ENCODE data around the gene NSUN5.
"Not testable (repeated sequence)": the region's sequence is repeated elsewhere in the genome, so short reads cannot be mapped to it uniquely, and the experiment has no call there.

The NSUN5 gene

DNA sequence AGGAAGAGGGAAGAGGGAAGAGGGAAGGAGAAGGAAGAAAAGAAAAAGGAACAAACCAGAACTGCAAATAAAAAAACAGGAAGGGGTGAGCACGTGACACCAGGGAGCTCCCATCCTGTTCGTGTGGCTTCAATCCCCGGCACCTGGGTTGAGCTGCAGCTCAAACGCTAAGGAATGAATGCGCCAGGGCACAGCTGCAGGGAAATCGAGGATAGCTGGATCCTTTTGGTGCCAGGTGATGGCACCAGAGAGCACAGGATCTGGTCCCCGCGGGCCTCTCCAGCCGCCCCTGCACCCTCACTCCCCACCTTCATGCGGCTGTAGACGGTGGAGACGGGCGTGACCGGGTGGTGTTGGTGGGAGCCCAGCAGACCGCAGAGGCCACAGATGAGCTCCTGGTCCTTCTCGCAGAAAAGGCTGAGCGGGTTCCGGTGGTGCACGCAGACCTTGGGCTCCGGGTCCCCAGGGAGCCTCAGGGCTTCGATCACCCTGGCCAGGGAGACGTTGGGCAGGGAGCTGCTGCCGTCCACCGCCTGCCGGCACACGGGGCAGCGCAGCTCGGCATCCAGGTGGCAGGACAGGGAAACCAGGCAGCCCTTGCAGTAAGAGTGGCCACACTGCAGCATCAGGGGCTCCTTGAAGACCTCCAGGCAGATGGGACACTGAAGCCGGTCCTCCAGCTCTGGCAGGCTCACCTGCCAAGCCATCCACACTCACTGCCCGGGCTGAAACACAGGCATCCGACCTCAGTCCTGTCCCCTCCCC, 15.6 kb upstream of the NSUN5 start:
- DNase-seq = peak; percentile 4 to 20 (median 10)

DNA sequence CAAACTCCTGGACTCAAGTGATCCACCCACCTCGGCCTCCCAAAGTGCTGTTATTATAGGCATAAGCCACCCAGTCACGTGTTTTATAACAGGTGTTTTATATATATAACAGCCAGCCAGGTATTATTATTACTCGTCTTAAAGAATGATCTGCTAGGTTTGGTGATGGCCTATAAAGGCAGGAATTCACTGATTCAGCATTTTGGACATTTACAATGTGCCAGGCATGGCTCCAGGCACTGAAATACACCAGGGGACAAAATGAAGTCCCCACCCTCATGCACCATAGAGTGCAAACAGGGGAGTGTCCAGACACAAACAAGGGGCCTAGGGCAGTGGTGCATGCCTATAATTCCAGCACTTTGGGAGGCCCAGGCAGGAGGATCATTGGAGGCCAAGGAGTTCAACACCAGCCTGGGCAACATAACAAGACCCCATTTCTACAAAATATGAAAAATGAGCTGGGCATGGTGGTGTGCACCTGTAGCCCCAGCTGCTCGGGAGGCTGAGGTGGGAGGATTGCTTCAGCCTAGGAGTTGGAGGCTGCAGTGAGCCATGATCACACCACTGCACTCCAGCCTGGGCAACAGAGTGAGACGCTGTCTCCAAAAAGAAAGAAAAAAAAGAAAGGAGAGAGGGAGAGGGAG, 14.9 kb upstream of the NSUN5 start:
- not testable (repeated sequence) for DNase-seq

DNA sequence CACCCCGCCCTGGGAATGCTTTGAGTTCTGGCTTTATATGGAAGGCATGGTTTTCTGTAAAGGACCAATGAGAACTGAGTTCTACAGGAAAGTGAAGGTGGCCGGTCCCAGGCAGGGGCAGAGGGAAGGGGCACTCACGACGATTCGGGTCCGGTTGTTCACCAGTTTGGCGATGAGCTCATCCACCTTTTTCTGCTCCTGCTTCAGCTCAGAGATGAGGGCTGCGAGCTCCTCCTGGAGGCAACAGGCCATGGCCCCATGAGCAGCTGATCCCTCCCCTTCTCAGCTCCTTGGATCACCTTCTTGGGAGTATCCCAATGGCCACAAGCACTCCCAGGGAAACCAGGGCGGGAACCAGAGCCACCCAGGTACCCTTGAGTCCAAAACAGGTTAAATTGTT, 11.4 kb upstream of the NSUN5 start:
- not testable (repeated sequence) for DNase-seq

DNA sequence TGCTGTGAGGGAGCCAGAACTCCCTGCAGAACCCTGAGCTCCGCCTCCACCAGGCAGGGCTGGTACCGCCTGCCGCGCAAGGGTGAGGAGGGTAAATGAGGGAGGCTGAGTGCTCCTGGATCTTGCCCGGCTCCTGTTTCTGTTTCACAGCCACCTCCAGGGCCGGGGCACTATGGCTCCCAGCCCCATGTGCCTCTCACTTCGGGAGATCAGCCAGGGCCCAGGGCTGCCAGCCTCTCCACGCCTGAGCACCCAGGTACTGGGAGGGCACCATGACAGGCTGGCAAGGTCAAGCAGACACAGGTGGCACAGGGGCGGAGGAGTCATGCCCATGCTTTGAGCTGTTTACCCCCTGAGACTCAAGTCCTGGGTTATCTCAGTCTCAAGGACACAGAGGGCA, 10.9 kb upstream of the NSUN5 start:
- not testable (repeated sequence) for DNase-seq

DNA sequence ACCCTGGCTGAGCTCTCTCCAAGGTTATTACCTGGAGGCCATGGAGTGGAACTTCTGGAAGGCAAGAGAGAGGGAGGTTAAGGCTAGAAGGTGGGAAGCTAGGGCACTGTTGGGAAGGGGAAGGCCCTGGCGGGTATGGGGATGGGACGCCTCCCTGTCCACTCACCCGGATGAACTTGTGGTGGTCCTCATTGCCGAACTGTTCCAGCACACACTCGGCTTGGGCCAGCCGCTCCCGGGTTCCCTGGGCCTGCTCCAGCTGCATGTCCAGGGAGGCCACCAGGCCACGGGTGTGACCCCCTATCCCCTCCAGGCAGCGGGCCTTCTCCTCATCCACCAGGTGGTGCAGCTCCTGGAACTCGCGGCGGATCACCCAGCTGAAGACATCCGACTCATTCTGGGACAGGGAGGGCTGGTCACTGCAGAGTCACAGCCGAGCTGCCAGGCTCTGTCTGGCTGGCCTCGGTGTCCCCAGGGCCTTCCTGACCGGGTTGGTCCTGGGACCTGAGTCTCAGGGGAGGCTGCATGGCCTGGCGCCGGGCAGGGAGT, 10.1 kb upstream of the NSUN5 start:
- DNase-seq = not testable (repeated sequence)

DNA sequence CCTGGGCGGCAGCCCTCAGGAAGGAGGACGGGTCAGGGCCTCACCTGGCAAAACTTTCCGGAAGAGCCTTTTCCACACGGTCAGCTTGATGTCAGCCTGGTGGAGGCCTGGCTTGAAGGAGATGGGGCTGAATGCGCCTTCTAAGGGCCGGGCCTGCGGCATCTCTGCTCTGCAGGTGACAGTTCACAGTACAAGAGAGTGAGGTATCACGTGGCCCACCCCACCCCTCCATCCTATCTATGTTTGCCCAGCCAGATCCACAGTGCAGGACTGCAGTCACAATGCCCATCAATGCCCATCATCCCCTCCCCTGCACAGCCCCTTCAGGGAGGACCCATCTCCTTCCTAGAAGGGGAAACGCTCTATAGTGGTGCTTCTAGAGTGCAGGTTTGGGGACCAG, 7.9 kb upstream of the NSUN5 start:
- no peak for DNase-seq

DNA sequence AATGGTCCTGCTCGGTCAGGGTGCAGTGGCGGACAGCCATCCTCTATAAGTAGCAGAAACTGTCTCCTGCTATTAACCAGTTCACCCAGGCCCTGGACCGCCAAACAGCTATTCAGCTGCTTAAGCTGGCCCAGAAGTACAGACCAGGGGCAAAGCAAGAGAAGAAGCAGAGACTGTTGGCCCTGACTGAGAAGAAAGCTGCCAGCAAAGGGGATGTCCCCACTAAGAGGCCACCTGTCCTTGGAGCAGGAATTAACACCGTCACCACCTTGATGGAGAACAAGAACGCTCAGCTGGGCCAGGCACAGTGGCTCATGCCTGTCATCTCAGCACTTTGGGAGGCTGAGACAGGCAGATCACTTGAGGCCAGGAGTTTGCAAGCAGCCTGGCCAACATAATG, 5.6 kb upstream of the NSUN5 start:
- no peak for DNase-seq

DNA sequence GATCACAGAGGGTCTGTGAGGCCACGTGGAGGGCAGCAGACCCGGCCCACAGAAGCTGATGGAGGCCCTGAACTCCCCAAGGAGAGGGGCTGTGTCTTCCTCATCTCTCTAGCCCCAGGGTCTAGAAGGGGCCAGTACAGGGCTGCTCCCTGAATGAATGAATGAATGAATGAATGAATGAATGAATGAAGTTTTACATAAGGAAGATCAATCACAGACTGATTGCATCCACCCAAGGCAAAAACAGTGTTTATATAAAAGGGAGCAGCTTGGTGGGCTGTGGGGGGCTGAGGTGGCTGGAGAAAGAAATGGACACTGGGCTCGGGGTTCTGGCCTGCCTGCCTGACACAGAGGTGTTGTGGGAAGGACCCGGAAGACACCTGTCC, 4.9 kb upstream of the NSUN5 start:
- DNase-seq = no peak

DNA sequence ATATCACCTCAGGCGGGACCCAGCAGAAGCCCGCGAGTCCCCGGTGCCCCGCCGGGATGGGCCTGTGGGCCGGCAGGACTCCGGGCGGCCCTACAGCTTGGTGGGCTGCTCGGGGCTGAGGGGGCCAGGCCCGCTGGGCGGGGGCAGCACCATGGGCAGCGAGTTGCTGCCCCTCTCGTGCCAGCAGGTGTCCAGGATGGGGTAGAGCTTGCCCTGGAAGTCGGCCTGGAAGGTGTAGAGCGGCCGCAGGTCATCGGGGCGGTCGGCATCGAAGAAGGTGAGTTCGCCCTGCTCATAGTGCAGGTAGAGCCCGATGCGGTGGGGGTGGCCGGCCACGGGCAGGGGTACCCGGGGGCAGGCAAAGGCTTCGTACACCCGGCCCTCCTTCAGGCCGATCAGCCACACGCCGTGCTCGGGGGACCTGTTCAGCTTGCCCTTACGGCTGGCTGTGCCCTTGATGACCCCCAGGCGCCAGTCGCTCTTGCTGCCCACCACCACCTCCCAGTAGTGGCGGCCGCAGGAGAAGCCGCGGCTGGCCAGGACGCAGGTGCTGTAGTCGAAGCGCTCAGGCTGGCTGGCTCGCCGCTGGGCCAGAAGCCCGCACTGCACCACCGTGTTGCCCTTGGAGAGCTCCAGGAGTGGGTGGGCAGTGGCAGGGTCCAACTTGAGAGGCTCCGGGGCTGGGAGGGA, 4.3 kb upstream of the NSUN5 start:
- DNase-seq = no peak

DNA sequence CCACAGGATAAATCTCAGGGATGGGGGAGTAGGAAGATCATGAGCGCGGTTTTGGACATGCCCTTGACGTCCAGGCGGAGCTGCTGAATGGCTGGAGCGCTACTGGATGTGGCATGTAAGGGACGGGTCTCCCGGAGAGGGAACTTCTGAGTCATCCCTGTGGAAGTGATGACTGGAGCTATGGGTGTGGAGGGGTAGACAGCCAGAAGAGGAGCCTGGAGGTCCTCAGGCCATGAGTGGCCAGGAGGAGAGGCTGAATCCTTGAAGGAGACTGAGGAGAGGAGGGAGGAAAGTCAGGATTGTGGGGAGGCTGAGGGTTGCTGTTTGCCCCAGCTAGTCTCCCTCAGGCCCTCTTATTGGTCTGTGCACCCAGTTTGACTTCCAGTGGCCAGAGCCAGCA, 2.8 kb upstream of the NSUN5 start:
- DNase-seq = not testable (repeated sequence)

DNA sequence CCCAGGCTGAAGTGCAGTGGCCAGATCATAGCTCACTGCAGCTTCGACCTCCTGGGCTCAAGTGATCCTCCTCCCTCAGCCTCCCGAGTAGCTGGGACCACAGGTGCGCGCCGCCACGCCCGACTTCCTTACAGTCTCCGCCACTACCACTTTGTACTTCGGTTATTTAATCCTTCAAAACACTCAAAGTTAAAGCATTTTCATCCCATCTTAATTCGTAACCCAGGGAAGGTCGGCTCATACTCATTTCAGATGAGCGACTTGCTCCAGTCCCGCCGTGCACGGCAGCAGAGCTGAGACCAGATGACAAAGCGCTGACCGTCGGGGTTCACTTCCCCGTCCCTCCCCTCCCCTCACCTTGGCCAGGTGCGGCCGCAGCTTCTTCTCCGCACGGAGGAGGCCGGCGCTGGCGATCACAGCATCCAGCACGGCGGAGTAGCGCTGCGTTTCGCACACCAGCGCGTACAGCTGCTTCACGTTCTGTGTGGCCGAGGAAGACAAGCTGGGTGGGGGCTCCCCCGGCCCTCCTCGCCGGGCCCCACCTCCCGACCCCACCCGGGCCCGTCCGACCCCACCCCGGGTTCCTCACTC, 457 bp downstream of the NSUN5 start:
- no peak for DNase-seq

DNA sequence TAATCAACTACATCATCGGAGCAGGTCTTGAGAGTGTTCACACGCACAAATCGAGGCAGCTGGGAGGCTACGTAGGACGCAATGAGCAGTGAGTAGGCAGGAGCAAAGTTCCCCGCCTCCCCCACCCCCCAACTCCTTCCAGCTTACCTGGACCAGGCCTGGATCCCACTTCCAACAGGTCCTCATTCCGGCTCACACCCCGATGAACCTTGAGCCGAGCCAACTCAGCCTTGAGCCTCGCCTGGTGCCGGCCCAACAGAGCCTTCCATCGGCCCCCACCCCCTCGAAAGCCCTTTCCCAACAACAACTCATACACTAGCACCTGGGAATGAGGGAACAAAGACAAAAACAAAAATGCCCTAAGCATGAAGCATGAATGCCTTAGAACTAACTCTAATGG, 1.2 kb downstream of the NSUN5 start:
- DNase-seq = no peak

DNA sequence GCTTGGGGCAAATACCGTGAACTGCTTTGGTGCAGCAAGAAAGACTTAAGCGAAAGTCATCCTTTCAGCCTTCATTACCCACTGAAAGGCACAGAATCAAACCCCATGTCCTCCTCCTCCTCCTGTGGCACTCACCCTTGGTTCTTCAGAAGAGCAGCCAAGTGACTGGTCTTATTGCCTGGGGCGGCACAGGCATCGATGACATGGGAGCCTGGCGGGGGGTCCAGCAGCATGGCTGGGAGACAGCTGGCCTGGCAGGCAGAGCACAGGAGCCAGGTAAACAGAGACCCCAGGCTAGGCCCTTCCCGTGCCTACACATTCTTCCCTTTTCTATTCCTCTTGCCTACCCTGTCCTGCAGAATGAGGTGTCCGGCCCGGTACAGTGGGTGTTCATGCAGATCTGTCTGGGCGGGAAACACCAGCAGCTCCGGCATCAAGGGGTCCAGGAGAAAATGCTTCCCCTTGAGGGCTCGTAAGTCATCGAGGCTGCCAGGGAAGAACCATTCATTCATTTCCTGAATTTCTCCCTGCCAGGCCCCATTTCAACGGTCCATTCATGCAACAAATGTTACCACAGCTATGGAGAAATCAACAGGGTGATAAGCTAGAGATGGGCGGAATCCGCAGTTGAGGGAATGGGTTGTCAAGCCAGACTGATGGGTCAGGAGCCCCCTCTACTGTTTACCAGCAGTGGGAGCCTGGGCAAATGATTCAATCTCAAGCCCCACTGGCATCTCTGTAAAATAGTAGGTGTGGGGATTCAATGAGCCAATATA, 3.8 kb downstream of the NSUN5 start:
- DNase-seq = not testable (repeated sequence)

DNA sequence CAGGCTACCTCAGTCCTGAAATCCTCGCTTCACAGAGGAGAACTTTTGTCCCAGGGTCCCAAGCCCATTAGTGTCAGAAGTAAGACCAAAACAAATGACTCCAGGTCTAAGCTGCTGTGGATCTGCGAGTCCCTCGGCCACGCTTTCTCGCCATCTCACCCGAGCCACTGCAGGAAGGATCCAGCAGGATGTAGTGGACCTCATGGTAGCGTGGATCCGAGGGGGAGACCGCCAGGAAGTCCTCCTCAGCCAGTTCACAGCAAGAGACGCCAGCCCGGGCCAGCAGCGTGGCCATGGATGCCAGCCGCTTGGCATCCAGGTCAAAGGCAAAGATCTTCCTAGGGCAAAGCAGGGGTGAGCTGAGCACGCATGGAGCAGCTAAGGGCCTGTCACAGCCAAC, 4.6 kb downstream of the NSUN5 start:
- DNase-seq = no peak

DNA sequence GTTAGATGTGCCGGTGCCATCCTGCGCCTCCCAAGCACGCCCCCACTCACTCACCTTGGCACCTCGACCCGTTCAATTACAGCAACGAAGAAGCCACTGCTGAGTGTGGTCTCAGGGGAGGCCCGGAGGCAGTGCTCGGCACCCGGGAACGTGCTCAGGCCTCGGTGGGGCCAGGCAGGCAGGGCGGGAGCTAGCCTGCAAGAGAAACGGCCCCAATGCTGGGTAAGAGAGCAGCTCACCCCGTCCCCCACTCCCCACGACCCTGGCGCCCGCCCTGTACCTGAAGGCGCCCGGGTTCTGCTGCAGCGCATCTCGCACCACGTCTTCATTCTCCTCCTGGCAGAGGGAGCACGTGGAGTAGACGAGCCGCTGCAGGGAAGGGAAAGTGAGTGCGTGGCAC, 5.1 kb downstream of the NSUN5 start:
- no peak for DNase-seq

DNA sequence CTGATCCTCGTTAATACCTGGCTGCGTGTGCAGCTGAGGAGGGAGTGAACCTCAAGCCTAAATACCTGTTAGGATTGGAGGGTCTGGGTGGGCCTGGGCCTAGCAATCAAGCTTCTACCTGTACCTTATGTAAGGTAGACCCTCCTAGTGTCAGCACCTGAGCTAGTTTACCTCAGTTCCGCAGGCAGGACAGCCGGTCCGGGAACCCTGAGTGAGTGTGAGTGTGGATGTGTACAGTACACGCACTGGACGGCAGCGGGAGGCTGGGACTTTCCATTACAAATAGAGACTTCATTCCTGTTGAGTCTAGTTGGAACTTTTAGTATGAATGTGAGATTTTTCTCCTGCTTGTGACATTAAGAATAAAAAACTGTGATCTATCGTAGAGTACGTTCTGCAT, 5.8 kb downstream of the NSUN5 start:
- not testable (repeated sequence) for DNase-seq

DNA sequence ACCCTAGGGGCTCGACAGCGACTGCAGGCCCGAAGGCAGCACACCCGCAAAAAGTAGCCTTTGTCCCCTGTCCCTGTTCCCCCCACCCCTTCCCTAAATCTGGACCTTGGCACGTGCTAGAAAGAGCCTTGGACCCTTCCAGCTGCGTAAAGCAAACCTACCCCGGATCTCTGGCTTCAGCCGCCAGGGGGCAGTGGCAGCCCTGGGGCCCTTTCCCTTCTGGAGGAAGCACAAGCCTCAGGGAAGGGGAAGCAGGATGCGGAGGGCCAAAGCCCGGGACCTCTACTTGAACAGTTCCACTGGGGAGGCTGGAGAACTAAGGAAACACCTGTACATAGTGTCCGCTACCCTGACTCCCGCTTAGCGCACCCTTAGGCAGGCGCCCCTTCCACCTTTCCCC, 7.5 kb downstream of the NSUN5 start:
- not testable (repeated sequence) for DNase-seq

DNA sequence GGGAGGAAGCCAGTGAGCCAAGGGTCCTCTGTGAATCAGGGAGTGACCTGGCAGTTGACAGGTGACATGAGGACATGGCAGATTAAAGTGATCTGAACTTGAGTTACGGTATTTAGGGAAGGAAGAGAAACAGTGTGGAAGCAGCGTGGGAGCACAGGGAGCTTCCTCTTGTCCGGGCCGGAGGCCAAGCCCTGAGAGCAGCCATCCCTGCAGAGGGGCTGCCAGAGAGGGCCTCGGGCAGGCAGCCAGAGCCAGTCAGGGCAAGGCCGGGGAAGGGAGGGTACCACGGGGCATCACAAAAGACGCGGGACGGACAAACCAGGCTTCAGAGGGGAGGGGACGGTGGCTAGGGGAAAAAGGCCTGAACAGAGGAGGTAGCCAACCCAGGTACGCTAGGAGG, 8.8 kb downstream of the NSUN5 start:
- not testable (repeated sequence) for DNase-seq

DNA sequence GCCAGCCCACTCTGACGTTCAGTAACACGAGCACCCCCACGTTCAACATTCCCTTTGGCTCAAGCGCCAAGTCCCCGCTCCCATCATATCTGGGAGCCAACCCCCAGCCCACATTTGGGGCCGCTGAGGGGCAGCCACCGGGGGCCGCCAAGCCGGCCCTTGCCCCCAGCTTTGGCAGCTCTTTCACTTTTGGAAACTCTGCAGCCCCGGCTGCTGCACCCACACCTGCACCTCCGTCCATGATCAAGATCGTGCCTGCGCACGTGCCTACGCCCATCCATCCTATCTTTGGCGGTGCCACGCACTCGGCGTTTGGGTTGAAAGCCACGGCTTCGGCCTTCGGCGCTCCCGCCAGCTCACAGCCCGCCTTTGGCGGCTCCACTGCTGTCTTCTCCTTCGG, 10.9 kb downstream of the NSUN5 start:
- not testable (repeated sequence) for DNase-seq

DNA sequence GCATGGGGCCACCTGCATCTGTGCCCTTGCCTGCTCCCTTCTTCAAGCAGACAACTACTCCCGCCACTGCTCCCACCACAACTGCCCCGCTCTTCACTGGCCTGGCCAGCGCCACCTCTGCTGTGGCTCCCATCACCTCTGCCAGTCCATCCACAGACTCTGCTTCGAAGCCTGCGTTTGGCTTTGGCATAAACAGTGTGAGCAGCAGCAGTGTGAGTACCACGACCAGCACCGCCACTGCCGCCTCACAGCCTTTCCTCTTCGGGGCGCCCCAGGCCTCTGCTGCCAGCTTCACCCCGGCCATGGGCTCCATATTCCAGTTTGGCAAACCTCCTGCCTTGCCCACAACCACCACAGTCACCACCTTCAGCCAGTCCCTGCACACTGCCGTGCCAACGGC, 11.4 kb downstream of the NSUN5 start:
- not testable (repeated sequence) for DNase-seq

DNA sequence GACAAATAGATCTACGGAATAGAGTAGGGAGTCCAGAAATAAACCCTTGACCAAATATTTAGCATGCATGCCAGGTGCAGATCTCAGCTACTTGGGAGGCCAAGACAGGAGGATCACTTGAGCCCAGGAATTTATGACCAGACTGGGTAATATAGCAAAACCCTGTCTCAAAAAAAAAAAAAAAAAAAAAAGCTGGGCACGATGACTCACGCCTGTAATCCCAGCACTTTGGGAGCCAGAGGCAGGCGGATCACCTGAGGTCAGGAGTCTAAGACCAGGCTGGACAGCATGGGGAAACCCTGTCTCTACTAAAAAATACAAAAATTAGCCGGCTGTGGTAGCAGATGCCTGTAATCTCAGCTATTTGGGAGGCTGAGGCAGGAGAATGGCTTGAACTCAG, 31.4 kb downstream of the NSUN5 start:
- DNase-seq = not testable (repeated sequence)

DNA sequence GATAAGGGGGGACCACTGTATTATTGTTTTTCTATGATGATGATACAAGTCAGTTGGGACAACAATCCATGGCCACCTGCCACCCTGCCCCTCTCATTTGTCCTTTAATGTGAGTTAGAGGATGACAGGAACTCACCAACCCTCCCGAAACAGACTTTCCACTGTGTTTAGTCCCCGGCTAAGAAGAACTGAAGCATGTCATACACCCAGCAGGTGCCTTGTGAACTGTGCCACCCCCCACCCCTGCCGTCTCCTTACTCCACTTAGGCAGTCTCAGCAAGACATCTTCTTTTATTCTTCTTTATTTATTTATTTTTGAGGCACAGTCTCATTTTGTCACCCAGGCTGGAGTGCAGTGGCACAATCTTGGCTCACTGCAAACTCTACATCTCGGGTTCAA, 40.8 kb downstream of the NSUN5 start:
- DNase-seq = not testable (repeated sequence)

Data from activated CD4-positive, CD25-positive, alpha-beta regulatory T cell (primary cell).